Measurements from ENCODE around the gene AKR1B15. TPM values are rescaled to one million over a fixed set of nuclear protein-coding genes. Genes with fewer than 3 reads are reported as not detected.

The AKR1B15 gene
- total and polyA plus RNA-seq, 2 donors (not counting 3 experiments of a cell fraction or from before 2014, with no cell fraction given), result not detected

- BruUV-seq (replicated peaks), result no TSS peak
- Histone ChIP-seq H3K9me1 (replicated peaks; ENCODE audit: control insufficient read depth, extremely low read depth, insufficient read depth, low read length) (no peaks in the 10 kb centered on the region), H3K9me3 (replicated peaks; ENCODE audit: control insufficient read depth, insufficient read depth, low read length) (no peaks in the 10 kb centered on the region), H3K79me2 (ENCODE audit: control insufficient read depth, insufficient read depth, low read length) (no peaks in the 10 kb centered on the region), H3K4me3 (replicated peaks in 1 of 3; ENCODE audit: insufficient read depth in 1 of 3, low read depth in 1 of 3, low read length in 3 of 3) (no peak overlapping the region), H2AFZ (ENCODE audit: low read depth, low read length) (no peak overlapping the region), H3K27ac (ENCODE audit: insufficient read depth, low read depth, low read length) (no peak overlapping the region), H3K36me3 (ENCODE audit: control insufficient read depth in 2 of 2, extremely low read depth in 1 of 2, insufficient read depth in 2 of 2, low read length in 2 of 2) (no peaks in the 10 kb centered on the region), H3K27me3 (ENCODE audit: control insufficient read depth in 2 of 2, insufficient read depth in 2 of 2, low read length in 2 of 2) (peaks cover 10 to 12% of the 10 kb centered on the region in 2 experiments), H4K20me1 (replicated peaks; ENCODE audit: control insufficient read depth, extremely low read depth, insufficient read depth, low read length) (no peaks in the 10 kb centered on the region), H3K4me2 (ENCODE audit: insufficient read depth, low read length) (no peak overlapping the region), H3K9ac (replicated peaks; ENCODE audit: extremely low read depth, insufficient read depth, low read length) (no peak overlapping the region), H3K4me1 (ENCODE audit: control insufficient read depth, extremely low read depth, insufficient read depth, low read length) (no peaks in the 10 kb centered on the region)
- CTCF ChIA-PET, result interaction anchor here (1.0 to 1.7 kb wide), 2 partner anchors 18 to 34 kb away, joined by 3 to 5 read pairs; no protein-coding TSS in a partner anchor
- no peak for TF ChIP-seq POLR2A (IDR thresholded peaks at IDR 0.05; ENCODE audit: low read depth, low read length)
- TF ChIP-seq EZH2 (IDR thresholded peaks at IDR 0.05; ENCODE audit: borderline replicate concordance, low read depth, low read length, severe bottlenecking), result no peak
- TF ChIP-seq MAX (IDR thresholded peaks at IDR 0.05; ENCODE audit: insufficient read depth, insufficient read length), result no peak
- no peak for TF ChIP-seq CTCF (IDR thresholded peaks at IDR 0.05; ENCODE audit: extremely low read depth in 1 of 2, insufficient read depth in 1 of 2, low read depth in 1 of 2, low read length in 2 of 2)
- TF ChIP-seq MYC (IDR thresholded peaks at IDR 0.05; ENCODE audit: low read depth, low read length), result no peak
- no peak for TF ChIP-seq FOS (IDR thresholded peaks at IDR 0.05; ENCODE audit: borderline replicate concordance, insufficient read depth, low read length)
- TF ChIP-seq POLR2AphosphoS5 (IDR thresholded peaks at IDR 0.05; ENCODE audit: insufficient read depth, low read depth, low read length), result no peak
- TF ChIP-seq GATA2 (IDR thresholded peaks at IDR 0.05; ENCODE audit: insufficient read depth, insufficient read length, low read depth, low read length), result no peak
- no peak for TF ChIP-seq JUN (IDR thresholded peaks at IDR 0.05; ENCODE audit: borderline replicate concordance, insufficient read depth, insufficient read length, low read depth)
- dilution Hi-C loops (cut with MboI; ENCODE audit: extremely low pct_ligation_motif_present, low sequenced_read_pairs) (no loop called here), intact Hi-C loops (cut with micrococcal nuclease) (no loop called here)
- FAIRE-seq (no peak), DNase-seq (ENCODE audit: low read depth, low spot score) (no peak)
- POLR2A ChIA-PET, result no interaction called here
These were observed 23.0 kb downstream of the AKR1B15 start for GRCh38 chr7:134571746-134572461.
